Measurements from ENCODE around the gene N4BP2.

Gene N4BP2

DNA sequence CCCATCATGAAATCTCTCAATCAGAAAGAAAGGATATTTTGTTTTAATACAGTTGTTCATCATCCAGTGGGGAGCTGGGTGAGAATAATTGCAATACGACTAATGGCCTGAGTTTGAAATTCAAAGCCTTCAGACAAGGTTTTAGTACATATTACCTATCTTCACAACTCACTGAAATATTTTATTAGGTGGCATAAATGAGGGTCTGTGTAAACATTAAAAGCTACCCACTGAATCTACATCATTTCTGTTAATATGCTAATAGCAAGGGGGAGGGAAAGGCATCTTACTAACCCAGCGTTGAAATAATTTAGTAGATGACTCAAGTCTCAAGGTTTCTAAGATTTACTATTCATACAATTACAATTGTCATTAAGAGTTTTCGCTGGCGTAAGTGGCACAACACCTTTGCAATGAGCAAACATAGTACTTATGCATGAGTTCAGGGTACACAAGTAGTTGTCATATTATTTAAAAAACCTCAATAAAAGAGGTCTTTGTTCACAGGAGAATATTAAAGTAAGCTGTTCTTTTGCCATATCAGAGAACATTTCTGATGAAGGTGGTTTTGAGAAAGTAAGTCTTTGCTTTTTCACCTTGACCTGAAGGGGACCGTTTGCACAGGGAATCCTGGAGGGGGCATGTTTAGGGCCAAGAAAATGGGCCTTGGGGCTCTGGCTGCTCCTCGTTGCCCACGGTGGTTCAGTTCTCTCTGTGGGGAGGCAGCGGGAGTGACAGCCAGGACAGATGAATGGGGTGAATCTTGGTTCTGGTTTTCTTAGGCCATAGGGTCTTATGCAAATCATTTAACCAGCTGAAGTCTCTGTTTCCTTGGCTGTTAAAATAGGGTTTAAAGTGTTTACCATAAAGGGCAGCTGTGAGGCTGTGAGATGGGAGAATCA, 135.7 kb downstream of the N4BP2 start:
- DNase-seq (ENCODE audit: low read depth in 2 of 2): no peak

- DNase-seq (ENCODE audit: low read depth in 2 of 2): no peak
Measured at GRCh38 chr4:40193016-40193571, 136.4 kb downstream of the N4BP2 start.

GRCh38 chr4:40193578-40193977, 136.9 kb downstream of the N4BP2 start:
- no peak for DNase-seq (ENCODE audit: low read depth in 2 of 2)

DNA sequence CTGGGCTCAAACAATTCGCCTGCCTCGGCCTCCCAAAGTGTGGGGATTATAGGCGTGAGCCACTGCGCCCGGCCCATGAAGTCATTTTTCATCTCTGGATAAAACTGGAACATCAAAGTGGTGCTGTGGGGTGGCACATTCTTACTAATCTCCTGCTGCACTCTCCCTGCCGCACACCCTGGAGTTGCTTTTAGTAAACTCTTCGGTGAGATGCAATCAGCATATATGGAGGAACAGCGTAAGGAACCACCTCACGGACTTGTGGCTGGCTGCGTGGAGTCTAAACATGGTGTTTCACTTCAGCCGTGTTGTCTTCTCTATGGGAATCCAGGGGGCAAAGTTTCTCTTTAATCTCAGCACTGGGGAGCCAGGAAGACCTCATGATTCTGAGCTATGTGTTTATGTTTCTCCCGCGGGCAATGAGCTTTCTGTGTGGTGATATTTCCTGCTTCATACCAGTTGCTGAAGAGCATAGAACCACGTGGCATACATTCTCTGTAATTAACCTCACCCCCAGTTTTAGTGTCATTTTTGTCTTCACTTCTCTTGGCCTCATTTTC, 138.0 kb downstream of the N4BP2 start:
- no peak for DNase-seq (ENCODE audit: low read depth in 2 of 2)

- DNase-seq (ENCODE audit: low read depth in 2 of 2): no peak
Measured at GRCh38 chr4:40195182-40196177, 138.8 kb downstream of the N4BP2 start.

DNA sequence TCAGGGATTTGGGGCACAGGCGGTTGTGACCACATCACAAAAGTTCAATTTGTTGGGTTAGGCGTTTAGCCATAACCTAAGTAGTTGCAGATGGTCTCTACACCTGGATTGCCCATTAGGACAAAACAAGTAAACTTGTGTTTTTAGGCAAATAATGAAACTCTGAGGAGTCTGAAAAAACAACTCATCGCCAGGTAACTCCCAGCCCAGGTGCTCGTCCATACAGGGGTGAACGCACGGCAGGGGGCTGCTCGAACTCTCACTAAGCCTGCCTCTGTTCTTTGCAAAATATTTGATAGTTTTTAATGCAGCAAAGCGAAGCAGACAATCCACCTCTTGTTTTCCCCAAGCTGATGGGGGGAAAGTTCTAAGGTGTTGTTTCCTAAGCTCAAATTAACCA, 139.6 kb downstream of the N4BP2 start:
- no peak for DNase-seq (ENCODE audit: low read depth in 2 of 2)

- peak; percentile 48 to 72 for DNase-seq (ENCODE audit: low read depth in 2 of 2)
Measured at GRCh38 chr4:40196724-40197281, 140.2 kb downstream of the N4BP2 start, which contains the start of gene RHOH. Gene RHOH, plus strand, starts transcription at chr4:40197031. Its CDS starts 46,356 bp downstream, at chr4:40243387.

DNA sequence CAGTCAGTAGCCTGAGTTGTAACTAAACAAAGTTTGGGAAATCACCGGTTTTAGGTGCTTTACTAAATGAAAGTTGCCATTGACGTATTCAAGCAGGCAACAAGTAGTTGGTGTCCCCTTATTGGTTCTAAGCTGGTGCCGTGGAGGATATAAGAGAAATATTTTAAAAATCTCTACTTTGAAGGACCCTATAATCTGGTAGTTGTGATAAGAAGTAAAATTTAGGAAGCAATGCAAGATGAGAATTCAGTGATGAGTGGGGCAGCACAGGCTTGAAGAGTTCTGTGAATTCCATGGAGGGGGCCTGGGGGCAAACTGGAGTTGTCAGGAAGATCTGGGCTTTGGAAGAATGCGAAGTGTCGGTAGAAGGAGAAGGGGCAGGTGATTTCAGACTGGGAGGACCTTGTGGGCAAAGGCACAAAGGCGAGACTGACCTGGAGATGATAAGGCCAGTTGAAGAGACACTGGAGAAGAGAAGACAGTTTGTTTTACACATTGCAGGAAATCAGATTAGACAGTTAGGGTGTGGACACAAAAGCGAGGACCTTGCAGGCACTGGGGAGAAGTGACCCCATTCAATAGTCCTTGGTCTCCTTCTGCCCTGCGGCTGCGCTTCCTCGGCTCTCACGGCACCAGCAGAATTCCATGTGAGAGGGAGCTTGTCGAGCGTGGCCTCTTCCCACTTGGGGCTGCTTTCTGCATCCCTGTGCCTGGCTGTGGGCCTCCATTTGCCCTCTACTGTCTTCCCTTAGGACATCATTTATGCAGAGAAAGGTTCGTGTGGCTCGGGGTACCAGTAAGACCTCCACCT, 141.4 kb downstream of the N4BP2 start:
- DNase-seq (ENCODE audit: low read depth in 2 of 2): no peak

GRCh38 chr4:40199179-40199670, 142.6 kb downstream of the N4BP2 start:
- DNase-seq (ENCODE audit: low read depth in 2 of 2): no peak

DNA sequence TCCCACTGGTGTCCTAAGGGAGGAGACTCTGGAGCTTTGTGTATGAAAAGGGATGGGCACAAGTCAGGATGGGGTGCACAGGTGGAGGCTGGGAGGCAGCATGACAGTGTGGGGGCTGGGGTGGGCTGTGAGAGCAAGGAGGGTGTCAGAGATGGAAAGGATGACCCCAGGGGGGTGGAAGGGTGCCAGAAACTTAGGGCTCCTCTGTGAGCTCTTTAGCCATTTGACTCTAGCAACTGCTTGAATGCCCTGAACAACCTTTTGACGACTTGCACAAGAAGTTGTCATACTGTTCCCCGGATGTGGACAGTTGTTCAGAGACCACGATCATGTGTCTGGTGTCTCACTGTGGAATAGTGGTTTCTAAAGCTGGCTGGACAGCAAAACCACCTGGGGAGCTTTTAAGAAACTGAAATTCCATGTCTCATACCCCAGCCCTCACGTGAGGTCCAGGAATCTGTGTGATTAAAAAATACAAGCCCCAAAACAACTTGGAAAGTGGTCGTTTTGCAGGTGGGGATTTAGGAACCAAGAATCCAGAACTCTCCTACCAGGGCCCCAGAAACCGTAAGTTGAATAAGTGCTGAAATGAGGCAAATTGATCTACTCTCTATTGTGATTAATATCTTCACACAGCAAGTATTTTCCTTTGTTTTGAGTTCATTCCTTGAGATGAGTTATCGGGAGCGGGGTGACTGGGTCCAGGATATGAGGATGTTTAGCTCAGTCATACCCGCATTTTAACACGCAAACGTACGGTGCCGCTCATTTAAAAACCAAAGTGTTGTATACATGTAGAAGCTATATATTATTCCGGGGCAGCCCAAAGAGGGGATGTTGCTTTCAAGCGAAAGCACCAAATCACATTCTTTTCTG, 143.6 kb downstream of the N4BP2 start:
- DNase-seq (ENCODE audit: low read depth in 2 of 2): no peak

DNA sequence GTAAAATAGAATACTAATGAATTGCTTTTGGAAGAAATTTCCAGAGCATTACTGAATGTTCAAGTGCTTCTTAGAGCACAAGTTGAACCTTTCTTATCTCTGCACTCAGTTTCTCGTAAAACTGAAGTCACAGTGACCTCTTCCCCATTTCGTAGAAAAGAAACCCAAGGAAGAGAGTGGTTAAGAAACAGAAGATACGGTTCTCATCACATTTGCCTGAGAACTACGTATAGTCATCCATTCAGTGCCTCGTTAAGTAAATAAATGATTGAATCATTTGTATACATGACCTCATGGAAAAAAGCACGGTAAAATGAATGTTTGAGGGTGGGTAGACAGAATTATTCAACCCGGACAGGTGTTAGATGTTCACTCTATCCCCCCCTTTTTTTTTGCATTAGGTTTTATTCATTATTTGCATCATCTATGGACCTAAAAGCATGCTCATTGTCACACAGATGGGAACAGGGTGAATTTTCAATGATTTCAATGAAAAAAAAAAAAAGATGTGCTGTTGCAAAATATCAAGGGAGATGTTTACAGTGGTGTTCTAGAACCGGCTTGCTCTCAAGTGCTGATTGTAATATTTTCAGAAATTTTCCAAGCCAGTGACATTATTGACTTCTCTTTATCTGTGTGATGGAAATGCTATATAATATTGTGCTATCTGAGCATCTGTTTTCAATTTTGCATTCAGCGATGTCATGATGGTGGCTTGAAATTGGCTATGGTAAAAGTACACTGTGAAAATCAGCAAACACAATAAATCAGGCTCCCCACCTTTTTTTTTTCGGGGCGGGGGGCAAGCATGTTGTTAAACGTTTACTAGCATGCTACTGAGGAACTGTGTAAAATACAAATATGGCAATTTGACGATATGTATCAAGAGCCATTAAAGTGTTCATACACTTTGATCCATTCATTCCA, 144.5 kb downstream of the N4BP2 start:
- no peak for DNase-seq (ENCODE audit: low read depth in 2 of 2)

- DNase-seq (ENCODE audit: low read depth in 2 of 2): no peak
Measured at GRCh38 chr4:40201898-40202297, 145.2 kb downstream of the N4BP2 start.

DNA sequence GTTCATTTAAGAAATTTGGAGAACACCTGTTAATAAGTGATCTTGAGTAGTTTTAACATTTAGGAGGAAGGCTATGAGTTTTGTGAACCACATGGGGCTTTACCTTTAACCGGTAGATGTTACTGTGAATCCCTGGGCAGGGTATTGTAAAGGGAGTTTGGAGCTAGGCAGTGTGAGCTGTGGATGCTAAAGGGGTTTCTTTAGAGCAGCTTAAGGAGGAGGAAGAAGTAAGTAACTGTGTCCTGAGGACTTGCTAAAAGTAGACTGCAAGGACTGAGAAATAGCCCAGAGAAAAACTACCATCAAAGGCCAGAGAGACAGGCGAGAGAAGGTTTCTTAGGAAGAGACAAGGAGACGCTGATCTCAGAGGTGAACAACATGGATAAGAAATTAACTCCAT, 145.8 kb downstream of the N4BP2 start:
- DNase-seq (ENCODE audit: low read depth in 2 of 2): no peak

- DNase-seq (ENCODE audit: low read depth in 2 of 2): no peak
Measured at GRCh38 chr4:40204507-40205258, 148.0 kb downstream of the N4BP2 start.

- no peak for DNase-seq (ENCODE audit: low read depth in 2 of 2)
Measured at GRCh38 chr4:40205259-40206198, 148.9 kb downstream of the N4BP2 start.

- DNase-seq (ENCODE audit: low read depth in 2 of 2): no peak
Measured at GRCh38 chr4:40206426-40206825, 149.8 kb downstream of the N4BP2 start.
